ENCODE results near the gene ARHGEF6.
"Not testable (repeated sequence)": the region's sequence is repeated elsewhere in the genome, so short reads cannot be mapped to it uniquely, and the experiment has no call there.

ARHGEF6 gene, protein sequence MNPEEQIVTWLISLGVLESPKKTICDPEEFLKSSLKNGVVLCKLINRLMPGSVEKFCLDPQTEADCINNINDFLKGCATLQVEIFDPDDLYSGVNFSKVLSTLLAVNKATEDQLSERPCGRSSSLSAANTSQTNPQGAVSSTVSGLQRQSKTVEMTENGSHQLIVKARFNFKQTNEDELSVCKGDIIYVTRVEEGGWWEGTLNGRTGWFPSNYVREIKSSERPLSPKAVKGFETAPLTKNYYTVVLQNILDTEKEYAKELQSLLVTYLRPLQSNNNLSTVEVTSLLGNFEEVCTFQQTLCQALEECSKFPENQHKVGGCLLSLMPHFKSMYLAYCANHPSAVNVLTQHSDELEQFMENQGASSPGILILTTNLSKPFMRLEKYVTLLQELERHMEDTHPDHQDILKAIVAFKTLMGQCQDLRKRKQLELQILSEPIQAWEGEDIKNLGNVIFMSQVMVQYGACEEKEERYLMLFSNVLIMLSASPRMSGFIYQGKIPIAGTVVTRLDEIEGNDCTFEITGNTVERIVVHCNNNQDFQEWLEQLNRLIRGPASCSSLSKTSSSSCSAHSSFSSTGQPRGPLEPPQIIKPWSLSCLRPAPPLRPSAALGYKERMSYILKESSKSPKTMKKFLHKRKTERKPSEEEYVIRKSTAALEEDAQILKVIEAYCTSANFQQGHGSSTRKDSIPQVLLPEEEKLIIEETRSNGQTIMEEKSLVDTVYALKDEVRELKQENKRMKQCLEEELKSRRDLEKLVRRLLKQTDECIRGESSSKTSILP

DNA sequence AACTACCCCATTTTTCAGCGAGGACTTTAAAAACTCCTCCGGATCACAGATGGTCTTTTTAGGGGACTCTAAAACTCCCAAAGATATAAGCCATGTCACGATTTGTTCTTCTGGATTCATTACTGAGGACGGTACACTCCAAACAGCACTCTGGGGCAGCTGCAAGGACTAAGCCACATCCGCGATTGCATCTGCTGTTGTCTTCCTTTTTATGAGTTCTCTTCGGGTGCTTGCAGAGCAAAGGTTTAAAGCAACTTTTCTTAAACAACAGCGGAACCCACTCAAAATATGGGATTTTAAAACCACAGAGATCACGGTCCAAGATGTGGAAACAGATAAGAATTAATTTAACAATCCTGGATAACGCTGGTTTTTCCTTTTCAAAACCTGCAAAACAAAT lies at the start of gene ARHGEF6:
ARHGEF6 (minus strand) TSS at position 170 of the 400 bp plus-strand sequence; CDS start at position 120, 50 bp downstream.
- DNase-seq (ENCODE audit: low read depth), result no peak

DNA sequence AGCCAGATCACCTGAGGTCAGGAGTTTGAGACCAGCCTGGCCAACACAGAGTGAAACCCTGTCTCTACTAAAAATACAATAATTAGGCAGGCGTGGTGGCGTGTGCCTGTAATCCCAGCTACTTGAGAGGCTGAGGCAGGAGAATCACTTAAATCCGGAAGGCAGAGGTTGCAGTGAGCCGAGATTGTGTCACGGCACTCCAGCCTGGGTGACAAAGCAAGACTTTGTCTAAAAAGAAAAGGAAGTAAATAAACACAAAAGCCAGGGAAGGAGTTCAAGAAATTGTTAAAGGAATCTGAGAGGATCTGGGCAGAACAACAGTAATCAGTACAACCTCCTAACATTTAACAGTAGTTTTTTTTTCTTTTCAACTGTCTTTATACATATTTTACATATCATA lies 48.7 kb upstream of the ARHGEF6 start:
- DNase-seq (ENCODE audit: low read depth), result no peak

DNA sequence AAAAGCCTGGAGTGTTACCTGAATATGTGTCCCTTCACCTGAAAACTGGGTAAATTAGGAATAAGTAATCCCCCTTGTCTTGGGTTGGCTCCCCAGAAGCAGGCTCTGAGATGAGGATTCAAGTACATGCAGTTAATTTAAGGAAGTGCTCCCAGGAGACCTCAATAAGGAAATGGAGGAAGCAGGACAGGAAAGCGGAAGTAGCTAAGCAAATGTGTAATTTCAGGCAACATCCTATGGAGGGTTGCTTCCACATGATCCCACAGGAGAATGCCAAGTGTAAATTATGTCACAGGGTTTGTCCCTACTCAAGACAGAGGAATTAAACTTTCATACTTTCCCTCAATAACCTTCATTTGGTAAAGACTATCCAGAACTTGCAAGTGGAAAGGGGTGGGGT lies 48.1 kb upstream of the ARHGEF6 start:
- no peak for DNase-seq (ENCODE audit: low read depth)

GRCh38 chrX:136827026-136827425 lies 46.3 kb upstream of the ARHGEF6 start:
- DNase-seq (ENCODE audit: low read depth), result no peak

DNA sequence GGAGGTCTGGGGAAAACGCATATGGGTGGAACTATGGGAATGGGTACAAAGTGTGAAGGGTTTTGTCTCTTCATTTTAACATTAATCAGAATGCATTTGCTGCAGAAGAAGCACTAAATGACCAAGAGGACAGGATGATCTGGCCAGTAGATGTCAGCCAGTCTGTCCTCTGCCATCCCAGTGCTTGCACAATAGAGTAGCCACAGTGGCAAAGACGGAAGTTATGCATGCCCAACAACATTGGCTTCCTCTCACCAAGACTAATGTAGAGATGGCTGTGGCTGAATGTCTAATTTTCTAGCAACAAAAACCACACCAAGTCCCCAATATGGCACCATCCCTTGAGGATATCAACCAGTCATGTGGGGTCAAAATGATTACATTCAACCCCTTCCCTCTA lies 45.0 kb upstream of the ARHGEF6 start:
- no peak for DNase-seq (ENCODE audit: low read depth)

DNA sequence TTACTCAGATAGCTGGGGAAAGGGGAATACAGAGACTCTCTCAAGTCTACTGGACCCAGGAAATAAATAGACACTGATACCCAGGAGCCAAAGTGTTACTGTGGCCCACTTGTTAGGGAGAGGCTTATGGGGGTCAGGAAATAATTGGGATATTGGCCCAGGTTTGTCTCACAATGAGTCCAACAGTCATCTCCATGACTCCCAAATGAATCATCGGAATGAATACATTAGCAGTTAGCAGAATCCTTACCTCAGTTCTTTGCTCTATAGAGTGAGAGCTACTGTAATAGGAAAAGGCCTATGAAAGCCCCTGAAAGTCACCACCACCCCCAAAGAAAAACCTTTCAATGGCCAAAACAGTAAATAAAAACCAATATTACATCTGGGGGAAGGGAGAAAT lies 42.4 kb upstream of the ARHGEF6 start:
- no peak for DNase-seq (ENCODE audit: low read depth)

GRCh38 chrX:136822337-136823095 lies 41.8 kb upstream of the ARHGEF6 start:
- no peak for DNase-seq (ENCODE audit: low read depth)

DNA sequence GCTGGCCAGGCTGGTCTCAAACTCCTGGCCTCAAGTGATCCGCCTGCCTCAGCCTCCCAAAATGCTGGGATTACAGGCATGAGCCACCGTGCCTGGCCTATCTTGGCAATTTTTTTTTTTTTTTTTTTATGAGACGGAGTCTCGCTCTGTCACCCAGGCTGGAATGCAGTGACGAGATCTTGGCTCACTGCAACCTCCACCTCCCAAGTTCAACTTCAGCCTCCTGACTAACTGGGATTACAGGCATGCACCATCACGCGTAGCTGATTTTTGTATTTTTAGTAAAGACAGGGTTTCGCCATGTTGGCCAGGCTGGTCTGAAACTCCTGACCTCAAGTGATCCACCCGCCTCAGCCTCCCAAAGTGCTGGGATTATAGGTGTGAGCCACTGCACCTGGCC lies 39.0 kb upstream of the ARHGEF6 start:
- not testable (repeated sequence) for DNase-seq (ENCODE audit: low read depth)

- no peak for DNase-seq (ENCODE audit: low read depth)
Observed at GRCh38 chrX:136819031-136819703, 38.4 kb upstream of the ARHGEF6 start.

GRCh38 chrX:136816975-136817374 lies 36.2 kb upstream of the ARHGEF6 start:
- no peak for DNase-seq (ENCODE audit: low read depth)

GRCh38 chrX:136814847-136815750 lies 34.4 kb upstream of the ARHGEF6 start:
- no peak for DNase-seq (ENCODE audit: low read depth)

GRCh38 chrX:136812286-136812685 lies 31.6 kb upstream of the ARHGEF6 start:
- DNase-seq (ENCODE audit: low read depth), result no peak

GRCh38 chrX:136810493-136810892 lies 29.8 kb upstream of the ARHGEF6 start:
- DNase-seq (ENCODE audit: low read depth), result no peak

- no peak for DNase-seq (ENCODE audit: low read depth)
Observed at GRCh38 chrX:136806891-136807410, 26.2 kb upstream of the ARHGEF6 start.

DNA sequence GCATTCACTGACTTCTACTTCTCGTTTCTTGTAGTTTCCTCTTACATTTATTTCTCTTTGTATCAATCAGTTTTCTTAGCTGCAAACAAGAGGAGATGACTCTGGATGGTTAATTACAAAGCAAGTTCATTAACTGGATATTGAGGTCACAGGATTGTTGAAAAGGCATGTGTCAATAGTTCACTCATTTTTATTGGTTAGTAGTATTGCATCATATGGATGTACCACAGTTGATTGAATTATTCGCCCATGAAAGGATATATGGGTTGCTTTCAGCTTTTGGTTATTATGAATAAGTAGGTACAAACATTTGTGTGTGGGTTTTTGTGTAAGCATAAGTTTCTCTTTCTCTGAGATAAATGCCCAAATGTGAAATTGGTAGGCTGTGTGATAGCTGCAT lies 21.8 kb upstream of the ARHGEF6 start:
- DNase-seq (ENCODE audit: low read depth), result no peak

- DNase-seq (ENCODE audit: low read depth), result no peak
Observed at GRCh38 chrX:136797787-136798186, 17.1 kb upstream of the ARHGEF6 start.

DNA sequence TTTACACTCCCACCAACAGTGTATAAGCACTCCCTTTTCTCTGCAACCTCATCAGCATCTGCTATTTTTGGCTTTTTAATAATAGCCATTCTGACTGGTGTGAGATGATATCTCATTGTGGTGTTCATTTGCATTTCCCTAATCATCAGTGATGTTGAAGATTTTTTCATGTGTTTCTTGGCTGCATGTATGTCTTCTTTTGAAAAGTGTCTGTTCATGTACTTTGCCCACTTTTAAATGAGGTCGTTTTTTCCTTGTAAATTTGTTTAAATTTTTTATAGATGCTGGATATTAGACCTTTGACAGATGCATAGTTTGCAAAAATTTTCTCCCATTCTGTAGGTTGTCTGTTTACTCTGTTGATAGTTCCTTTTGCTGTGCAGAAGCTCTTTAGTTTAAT lies 14.4 kb upstream of the ARHGEF6 start:
- not testable (repeated sequence) for DNase-seq (ENCODE audit: low read depth)

DNA sequence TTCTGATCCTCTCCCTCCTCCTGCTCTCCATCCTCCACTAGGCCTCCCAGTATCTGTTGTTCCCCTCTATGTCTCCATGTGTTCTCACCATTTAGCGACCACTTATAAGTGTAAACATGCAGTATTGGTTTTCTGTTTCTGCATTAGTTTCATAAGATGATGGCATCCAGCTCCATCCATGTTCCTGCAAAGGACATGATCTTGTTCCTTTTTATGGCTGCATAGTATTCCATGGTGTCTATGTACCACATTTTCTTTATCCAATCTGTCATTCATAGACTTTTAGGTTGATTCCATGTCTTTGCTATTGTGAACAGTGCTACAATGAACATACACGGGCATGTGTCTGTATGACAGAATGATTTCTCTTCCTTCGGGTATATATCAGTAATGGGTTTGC lies 13.9 kb upstream of the ARHGEF6 start:
- not testable (repeated sequence) for DNase-seq (ENCODE audit: low read depth)

GRCh38 chrX:136794080-136794479 lies 13.3 kb upstream of the ARHGEF6 start:
- no peak for DNase-seq (ENCODE audit: low read depth)

GRCh38 chrX:136789856-136790255 lies 9.1 kb upstream of the ARHGEF6 start:
- DNase-seq (ENCODE audit: low read depth), result no peak

GRCh38 chrX:136784231-136784630 lies 3.5 kb upstream of the ARHGEF6 start:
- no peak for DNase-seq (ENCODE audit: low read depth)
